Measurements from ENCODE around the gene FBXO17. TPM values are rescaled to one million over a fixed set of nuclear protein-coding genes. Genes with fewer than 3 reads are reported as not detected.
"Not testable (repeated sequence)": the region's sequence is repeated elsewhere in the genome, so short reads cannot be mapped to it uniquely, and the experiment has no call there.

The FBXO17 gene
- total RNA-seq, 1 donor from 2014 or later = 15.1 TPM

- Histone ChIP-seq H3K4me3 (ENCODE audit: low read length in 3 of 3) (no peak overlapping the region), H3K36me3 (ENCODE audit: control insufficient read depth in 3 of 3, insufficient read depth in 3 of 3, low read length in 3 of 3) (no peaks in the 10 kb centered on the region), H3K27me3 (ENCODE audit: control insufficient read depth in 3 of 3, insufficient read depth in 3 of 3, low read length in 3 of 3) (peaks cover 0 to 10% (median 9%) of the 10 kb centered on the region in 3 donors), H3K9me3 (ENCODE audit: control insufficient read depth in 3 of 3, low read length in 3 of 3) (no peaks in the 10 kb centered on the region), H3K4me1 (ENCODE audit: control insufficient read depth in 3 of 3, insufficient read depth in 3 of 3, low read length in 3 of 3) (no peaks in the 10 kb centered on the region), H3K9ac (ENCODE audit: low read depth in 1 of 3, low read length in 3 of 3) (no peak overlapping the region), H3K27ac (ENCODE audit: low read depth, low read length) (no peak overlapping the region)
Observed at GRCh38 chr19:39003796-39004195, 28.3 kb upstream of the FBXO17 start.

GRCh38 chr19:39003188-39003587 is 27.6 kb upstream of the FBXO17 start:
- Histone ChIP-seq H3K36me3 (ENCODE audit: control insufficient read depth in 3 of 3, insufficient read depth in 3 of 3, low read length in 3 of 3) (no peaks in the 10 kb centered on the region), H3K9ac (ENCODE audit: low read depth in 1 of 3, low read length in 3 of 3) (no peak overlapping the region), H3K9me3 (ENCODE audit: control insufficient read depth in 3 of 3, low read length in 3 of 3) (no peaks in the 10 kb centered on the region), H3K4me3 (ENCODE audit: low read length in 3 of 3) (no peak overlapping the region), H3K27ac (ENCODE audit: low read depth, low read length) (no peak overlapping the region), H3K27me3 (ENCODE audit: control insufficient read depth in 3 of 3, insufficient read depth in 3 of 3, low read length in 3 of 3) (peaks cover 0 to 12% (median 9%) of the 10 kb centered on the region in 3 donors), H3K4me1 (ENCODE audit: control insufficient read depth in 3 of 3, insufficient read depth in 3 of 3, low read length in 3 of 3) (no peaks in the 10 kb centered on the region)

GRCh38 chr19:39001041-39001440 is 25.5 kb upstream of the FBXO17 start:
- no peak overlapping the region for H3K27ac ChIP-seq (ENCODE audit: low read depth, low read length)
- no peaks in the 10 kb centered on the region for H3K9me3 ChIP-seq (ENCODE audit: control insufficient read depth in 3 of 3, low read length in 3 of 3)
- peaks cover 0 to 13% (median 9%) of the 10 kb centered on the region in 3 donors for H3K27me3 ChIP-seq (ENCODE audit: control insufficient read depth in 3 of 3, insufficient read depth in 3 of 3, low read length in 3 of 3)
- H3K9ac ChIP-seq (ENCODE audit: low read depth in 1 of 3, low read length in 3 of 3) = no peak overlapping the region
- no peaks in the 10 kb centered on the region for H3K36me3 ChIP-seq (ENCODE audit: control insufficient read depth in 3 of 3, insufficient read depth in 3 of 3, low read length in 3 of 3)
- H3K4me3 ChIP-seq (ENCODE audit: low read length in 3 of 3) = no peak overlapping the region
- no peaks in the 10 kb centered on the region for H3K4me1 ChIP-seq (ENCODE audit: control insufficient read depth in 3 of 3, insufficient read depth in 3 of 3, low read length in 3 of 3)

GRCh38 chr19:38997576-38997975 is 22.0 kb upstream of the FBXO17 start:
- not testable (repeated sequence) for H3K4me3 ChIP-seq (ENCODE audit: low read length in 3 of 3); H3K27ac ChIP-seq (ENCODE audit: low read depth, low read length); H3K9me3 ChIP-seq (ENCODE audit: control insufficient read depth in 3 of 3, low read length in 3 of 3); H3K4me1 ChIP-seq (ENCODE audit: control insufficient read depth in 3 of 3, insufficient read depth in 3 of 3, low read length in 3 of 3); H3K36me3 ChIP-seq (ENCODE audit: control insufficient read depth in 3 of 3, insufficient read depth in 3 of 3, low read length in 3 of 3); H3K9ac ChIP-seq (ENCODE audit: low read depth in 1 of 3, low read length in 3 of 3)
- H3K27me3 ChIP-seq (ENCODE audit: control insufficient read depth in 3 of 3, insufficient read depth in 3 of 3, low read length in 3 of 3) = peaks cover 5 to 22% (median 6%) of the 10 kb centered on the region in 3 donors

GRCh38 chr19:38993271-38993670 is 17.7 kb upstream of the FBXO17 start:
- Histone ChIP-seq H3K27ac (ENCODE audit: low read depth, low read length) (no peak overlapping the region), H3K4me1 (ENCODE audit: control insufficient read depth in 3 of 3, insufficient read depth in 3 of 3, low read length in 3 of 3) (no peaks in the 10 kb centered on the region), H3K36me3 (ENCODE audit: control insufficient read depth in 3 of 3, insufficient read depth in 3 of 3, low read length in 3 of 3) (no peaks in the 10 kb centered on the region), H3K27me3 (ENCODE audit: control insufficient read depth in 3 of 3, insufficient read depth in 3 of 3, low read length in 3 of 3) (peaks cover 0 to 18% (median 15%) of the 10 kb centered on the region in 3 donors), H3K9ac (ENCODE audit: low read depth in 1 of 3, low read length in 3 of 3) (no peak overlapping the region), H3K4me3 (ENCODE audit: low read length in 3 of 3) (no peak overlapping the region), H3K9me3 (ENCODE audit: control insufficient read depth in 3 of 3, low read length in 3 of 3) (peaks cover 2 to 3% (median 2%) of the 10 kb centered on the region in 3 donors)

- Histone ChIP-seq H3K9me3 (ENCODE audit: control insufficient read depth in 3 of 3, low read length in 3 of 3) (peaks cover 2 to 3% (median 2%) of the 10 kb centered on the region in 3 donors), H3K27ac (ENCODE audit: low read depth, low read length) (no peak overlapping the region), H3K9ac (ENCODE audit: low read depth in 1 of 3, low read length in 3 of 3) (no peak overlapping the region), H3K4me3 (ENCODE audit: low read length in 3 of 3) (no peak overlapping the region), H3K27me3 (ENCODE audit: control insufficient read depth in 3 of 3, insufficient read depth in 3 of 3, low read length in 3 of 3) (peaks cover 0 to 18% (median 15%) of the 10 kb centered on the region in 3 donors), H3K36me3 (ENCODE audit: control insufficient read depth in 3 of 3, insufficient read depth in 3 of 3, low read length in 3 of 3) (no peaks in the 10 kb centered on the region), H3K4me1 (ENCODE audit: control insufficient read depth in 3 of 3, insufficient read depth in 3 of 3, low read length in 3 of 3) (no peaks in the 10 kb centered on the region)
Observed at GRCh38 chr19:38990949-38991697, 15.6 kb upstream of the FBXO17 start.

GRCh38 chr19:38989614-38990013 is 14.1 kb upstream of the FBXO17 start:
- H3K9me3 ChIP-seq (ENCODE audit: control insufficient read depth in 3 of 3, low read length in 3 of 3); H3K36me3 ChIP-seq (ENCODE audit: control insufficient read depth in 3 of 3, insufficient read depth in 3 of 3, low read length in 3 of 3); H3K4me1 ChIP-seq (ENCODE audit: control insufficient read depth in 3 of 3, insufficient read depth in 3 of 3, low read length in 3 of 3); H3K27ac ChIP-seq (ENCODE audit: low read depth, low read length); H3K9ac ChIP-seq (ENCODE audit: low read depth in 1 of 3, low read length in 3 of 3); H3K4me3 ChIP-seq (ENCODE audit: low read length in 3 of 3): not testable (repeated sequence)
- peaks cover 3 to 16% (median 15%) of the 10 kb centered on the region in 3 donors for H3K27me3 ChIP-seq (ENCODE audit: control insufficient read depth in 3 of 3, insufficient read depth in 3 of 3, low read length in 3 of 3)

- Histone ChIP-seq H3K4me1 (ENCODE audit: control insufficient read depth in 3 of 3, insufficient read depth in 3 of 3, low read length in 3 of 3) (no peaks in the 10 kb centered on the region), H3K27ac (ENCODE audit: low read depth, low read length) (no peak overlapping the region), H3K9me3 (ENCODE audit: control insufficient read depth in 3 of 3, low read length in 3 of 3) (peaks cover 2 to 5% (median 3%) of the 10 kb centered on the region in 3 donors), H3K27me3 (ENCODE audit: control insufficient read depth in 3 of 3, insufficient read depth in 3 of 3, low read length in 3 of 3) (peaks cover 3 to 16% (median 15%) of the 10 kb centered on the region in 3 donors), H3K4me3 (ENCODE audit: low read length in 3 of 3) (no peak overlapping the region), H3K36me3 (ENCODE audit: control insufficient read depth in 3 of 3, insufficient read depth in 3 of 3, low read length in 3 of 3) (no peaks in the 10 kb centered on the region), H3K9ac (ENCODE audit: low read depth in 1 of 3, low read length in 3 of 3) (no peak overlapping the region)
Observed at GRCh38 chr19:38989066-38989605, 13.6 kb upstream of the FBXO17 start.

GRCh38 chr19:38988627-38989026 is 13.1 kb upstream of the FBXO17 start:
- H3K4me3 ChIP-seq (ENCODE audit: low read length in 3 of 3); H3K9me3 ChIP-seq (ENCODE audit: control insufficient read depth in 3 of 3, low read length in 3 of 3); H3K9ac ChIP-seq (ENCODE audit: low read depth in 1 of 3, low read length in 3 of 3); H3K27ac ChIP-seq (ENCODE audit: low read depth, low read length); H3K4me1 ChIP-seq (ENCODE audit: control insufficient read depth in 3 of 3, insufficient read depth in 3 of 3, low read length in 3 of 3); H3K36me3 ChIP-seq (ENCODE audit: control insufficient read depth in 3 of 3, insufficient read depth in 3 of 3, low read length in 3 of 3): not testable (repeated sequence)
- H3K27me3 ChIP-seq (ENCODE audit: control insufficient read depth in 3 of 3, insufficient read depth in 3 of 3, low read length in 3 of 3) = peaks cover 3 to 16% (median 15%) of the 10 kb centered on the region in 3 donors

- H3K9me3 ChIP-seq (ENCODE audit: control insufficient read depth in 3 of 3, low read length in 3 of 3); H3K36me3 ChIP-seq (ENCODE audit: control insufficient read depth in 3 of 3, insufficient read depth in 3 of 3, low read length in 3 of 3); H3K27ac ChIP-seq (ENCODE audit: low read depth, low read length); H3K9ac ChIP-seq (ENCODE audit: low read depth in 1 of 3, low read length in 3 of 3); H3K4me3 ChIP-seq (ENCODE audit: low read length in 3 of 3); H3K4me1 ChIP-seq (ENCODE audit: control insufficient read depth in 3 of 3, insufficient read depth in 3 of 3, low read length in 3 of 3): not testable (repeated sequence)
- H3K27me3 ChIP-seq (ENCODE audit: control insufficient read depth in 3 of 3, insufficient read depth in 3 of 3, low read length in 3 of 3) = peaks cover 3 to 11% (median 9%) of the 10 kb centered on the region in 3 donors
Observed at GRCh38 chr19:38987745-38988144, 12.2 kb upstream of the FBXO17 start.

Measured in skeletal muscle tissue (tissue), 4 donors.